HEK293T (cell line): ENCODE measurements around the gene PITX1.

Experiments
- CTCF ChIA-PET: fragments of 350-600 bp; formaldehyde crosslinking; extraction: SDS; loops from one replicate; lab custom pipeline; 2021; ENCODE audit warnings: antibody characterized with exemption, inconsistent platforms; lab: Yijun Ruan, JAX
- POLR2A ChIA-PET: fragments of 350-600 bp; formaldehyde crosslinking; extraction: SDS; loops from one replicate; lab custom pipeline; 2020; ENCODE audit warnings: antibody characterized with exemption, inconsistent platforms; lab: Yijun Ruan, JAX
- DNase-seq: peaks from one replicate; pipeline ENCODE4 v3.0.0; 2012; ENCODE audit warnings: mixed read lengths; ENCODE audit errors: extremely low spot score
- ARNT ChIP-seq: fragments of 450-650 bp; IDR thresholded peaks from 2 replicates; pipeline ENCODE4 v1.6.1; 2017; ENCODE audit warnings: mild to moderate bottlenecking
- BHLHE40 ChIP-seq: fragments of 450-650 bp; IDR thresholded peaks from 2 replicates; pipeline ENCODE4 v1.6.1; 2016; ENCODE audit warnings: mild to moderate bottlenecking, moderate library complexity, borderline replicate concordance
- CTBP1 ChIP-seq: fragments of 450-650 bp; IDR thresholded peaks from 2 replicates; pipeline ENCODE4 v1.6.1; 2016; ENCODE audit warnings: borderline replicate concordance
- ELF4 ChIP-seq: fragments of 450-650 bp; IDR thresholded peaks from 2 replicates; pipeline ENCODE4 v1.6.1; 2017; ENCODE audit warnings: antibody characterized with exemption
- FOXA1 ChIP-seq: fragments of 450-650 bp; IDR thresholded peaks from 2 replicates; pipeline ENCODE4 v1.6.1; 2016; ENCODE audit warnings: mild to moderate bottlenecking
- FOXK2 ChIP-seq: fragments of 450-650 bp; IDR thresholded peaks from 2 replicates; pipeline ENCODE4 v1.6.1; 2016; ENCODE audit warnings: mild to moderate bottlenecking
- FOXM1 ChIP-seq: fragments of 450-650 bp; IDR thresholded peaks from 2 replicates; pipeline ENCODE4 v1.6.1; 2017; ENCODE audit warnings: mild to moderate bottlenecking, borderline replicate concordance
- HDGF ChIP-seq: fragments of 450-650 bp; IDR thresholded peaks from 2 replicates; pipeline ENCODE4 v1.6.1; 2017; ENCODE audit warnings: antibody characterized with exemption, borderline replicate concordance
- L3MBTL2 ChIP-seq: fragments of 450-650 bp; conservative IDR thresholded peaks from 2 replicates; pipeline ENCODE4 v1.6.1; 2016; ENCODE audit warnings: mild to moderate bottlenecking
- LEF1 ChIP-seq: fragments of 450-650 bp; IDR thresholded peaks from 2 replicates; pipeline ENCODE4 v1.6.1; 2017; ENCODE audit warnings: mild to moderate bottlenecking, borderline replicate concordance
- NFRKB ChIP-seq: fragments of 450-650 bp; IDR thresholded peaks from 2 replicates; pipeline ENCODE4 v1.6.1; 2016; ENCODE audit warnings: mild to moderate bottlenecking, moderate library complexity
- PKNOX1 ChIP-seq: fragments of 450-650 bp; IDR thresholded peaks from 2 replicates; pipeline ENCODE4 v1.6.1; 2016
- SP1 ChIP-seq: fragments of 450-650 bp; IDR thresholded peaks from 2 replicates; pipeline ENCODE4 v1.6.1; 2017
- SUZ12 ChIP-seq: fragments of 450-650 bp; IDR thresholded peaks from 2 replicates; pipeline ENCODE4 v1.6.1; 2016; ENCODE audit warnings: mild to moderate bottlenecking
- TARDBP ChIP-seq: fragments of 450-650 bp; IDR thresholded peaks from 2 replicates; pipeline ENCODE4 v1.6.1; 2016
- ZNF384 ChIP-seq: fragments of 450-650 bp; IDR thresholded peaks from 2 replicates; pipeline ENCODE4 v1.6.1; 2016

PITX1 gene

GRCh38 chr5:135059000-135059923 is 25.2 kb upstream of the PITX1 start:
- ChIA-PET CTCF (no interaction called here), POLR2A (no interaction called here)
- no peak for TF ChIP-seq FOXM1
- no peak for TF ChIP-seq L3MBTL2
- peak; percentile 28; the same call in 1 of the 2 replicates for TF ChIP-seq PKNOX1
- no peak for TF ChIP-seq SUZ12
- no peak for TF ChIP-seq TARDBP
- no peak for DNase-seq

- ChIA-PET POLR2A (interaction anchor here (0.9 kb wide), 1 partner anchor 24 kb away, joined by 3 read pairs; the partner anchor contains the start of gene PITX1), CTCF (no interaction called here)
- TF ChIP-seq TARDBP (no peak), BHLHE40 (no peak), CTBP1 (no peak), SUZ12 (no peak), NFRKB (no peak), ZNF384 (no peak), ELF4 (no peak), SP1 (no peak), L3MBTL2 (no peak)
- DNase-seq: no peak
These were observed 24.3 kb upstream of the PITX1 start for GRCh38 chr5:135058331-135058732.

GRCh38 chr5:135057233-135057632 is 23.2 kb upstream of the PITX1 start:
- ChIA-PET CTCF (no interaction called here), POLR2A (no interaction called here)
- DNase-seq: no peak
- TF ChIP-seq ZNF384 (no peak), LEF1 (no peak), HDGF (no peak), ELF4 (no peak), FOXM1 (no peak), SUZ12 (no peak), NFRKB (no peak), ARNT (no peak), FOXA1 (no peak)

- TF ChIP-seq ARNT (no peak), L3MBTL2 (no peak), HDGF (no peak), FOXK2 (no peak), LEF1 (no peak), TARDBP (no peak), ELF4 (no peak), SUZ12 (no peak), PKNOX1 (no peak), ZNF384 (no peak), NFRKB (no peak)
- DNase-seq: no peak
- POLR2A ChIA-PET: no interaction called here
- CTCF ChIA-PET: interaction anchor here (0.5 kb wide), 1 partner anchor 9 kb away, joined by 3 read pairs; no protein-coding TSS in a partner anchor
These were observed 22.4 kb upstream of the PITX1 start for GRCh38 chr5:135056316-135057030.

- TF ChIP-seq L3MBTL2: no peak
- ChIA-PET CTCF (no interaction called here), POLR2A (no interaction called here)
- no peak for DNase-seq
These were observed 21.4 kb upstream of the PITX1 start for GRCh38 chr5:135055396-135055795.

- no peak for DNase-seq
- TF ChIP-seq FOXK2 (no peak), SUZ12 (no peak), ARNT (no peak), TARDBP (no peak), PKNOX1 (no peak), ZNF384 (no peak), HDGF (no peak), SP1 (no peak), LEF1 (no peak), CTBP1 (no peak), FOXM1 (no peak)
- POLR2A ChIA-PET: no interaction called here
- CTCF ChIA-PET: interaction anchor here (0.6 kb wide), 1 partner anchor 58 kb away, joined by 3 read pairs; no protein-coding TSS in a partner anchor
These were observed 20.5 kb upstream of the PITX1 start for GRCh38 chr5:135054546-135054945.
